K562 (cell line): ENCODE results near the gene WIPF2. TPM values are rescaled to one million over a fixed set of nuclear protein-coding genes. Genes with fewer than 3 reads are reported as not detected.

Experiments used
- ATAC-seq: fragments of 200-7000 bp; cut with Tn5 transposase; 3 replicates; pipeline ENCODE4 v1.9.1; 2020; ENCODE audit warnings: moderate library complexity
- BruUV-seq: library from RNA; stranded (reverse); fragments of 400-500 nt; replicated peaks from 2 replicates; lab custom pipeline; 2021; lab: Mats Ljungman, UMichigan
- CTCF ChIA-PET: fragments of 300-600 bp; formaldehyde crosslinking; extraction: SDS; loops from one replicate; lab custom pipeline; 2021; ENCODE audit warnings: low intra/inter-chr PET ratio; lab: Yijun Ruan, JAX
- POLR2A ChIA-PET: fragments of 300-600, 350-650 bp; sonication (Branson Sonifier 250); formaldehyde crosslinking; extraction: SDS; loops from one replicate; lab custom pipeline; 2021; ENCODE audit warnings: antibody characterized with exemption, inconsistent platforms; lab: Yijun Ruan, JAX
- DNase-seq, 4 experiments: peaks; one replicate each; pipeline versions ENCODE4 v3.0.0 to v3.0.0-alpha.2; 2011 to 2018; ENCODE audit warnings: low spot score in 3 of 4, mixed read lengths in 3 of 4; ENCODE audit errors: extremely low read depth in 1 of 4
- FAIRE-seq: peaks from 2 replicates; lab custom pipeline; 2011; peaks lifted over from hg19 to GRCh38; lab: Jason Lieb, UNC
- H2AFZ ChIP-seq: 2 replicates; pipeline ENCODE4 v1.6.0; 2011; ENCODE audit warnings: low read depth, low read length, control low read depth, inconsistent platforms
- H3K27ac ChIP-seq: fragments of 200-600 bp; 3 replicates; pipeline ENCODE4 v1.8.0; 2011; ENCODE audit warnings: low read depth, mild to moderate bottlenecking, control low read depth, inconsistent platforms, low read length, moderate library complexity, mixed read lengths; ENCODE audit errors: extremely low read depth
- H3K27me3 ChIP-seq, 2 experiments: fragments of 300-600 bp in 1 of 2; 2 replicates in 1 of 2; 3 replicates in 1 of 2; pipeline versions ENCODE4 v1.6.0 to v1.8.0; 2011; ENCODE audit warnings: inconsistent platforms in 2 of 2, low read length in 2 of 2, mild to moderate bottlenecking in 1 of 2, mixed read lengths in 1 of 2, moderate library complexity in 1 of 2; ENCODE audit not compliant: control insufficient read depth in 2 of 2, insufficient read depth in 2 of 2
- H3K36me3 ChIP-seq: fragments of 300-600 bp; 3 replicates; pipeline ENCODE4 v1.8.0; 2011; ENCODE audit warnings: mild to moderate bottlenecking, low read length, inconsistent platforms; ENCODE audit not compliant: control insufficient read depth, insufficient read depth
- H3K4me1 ChIP-seq, 2 experiments: fragments of 200-600 bp in 1 of 2; replicated peaks in 1 of 2; 2 replicates in 1 of 2; 3 replicates in 1 of 2; pipeline versions ENCODE4 v1.5.1 to v1.8.0; 2011; ENCODE audit warnings: inconsistent platforms in 2 of 2, low read length in 2 of 2, mild to moderate bottlenecking in 1 of 2, mixed read lengths in 1 of 2, moderate library complexity in 1 of 2; ENCODE audit not compliant: control insufficient read depth in 2 of 2, insufficient read depth in 2 of 2
- H3K4me2 ChIP-seq: 2 replicates; pipeline ENCODE4 v1.6.1; 2011; ENCODE audit warnings: low read length, control low read depth, inconsistent platforms, mixed read lengths; ENCODE audit not compliant: insufficient read depth
- H3K4me3 ChIP-seq: fragments of 200-600 bp; sonication (generic), shearing (Covaris generic); 2 replicates; pipeline ENCODE4 v1.5.1; 2016; ENCODE audit warnings: control low read depth, inconsistent platforms
- H3K79me2 ChIP-seq: fragments of 200-600 bp; 3 replicates; pipeline ENCODE4 v1.8.0; 2011; ENCODE audit warnings: low read length, inconsistent platforms; ENCODE audit not compliant: control insufficient read depth, insufficient read depth
- H3K9ac ChIP-seq, 2 experiments: 2 replicates each; pipeline versions ENCODE4 v1.6.0 to v1.6.1; 2011; ENCODE audit warnings: low read depth in 2 of 2, low read length in 2 of 2, control low read depth in 1 of 2, inconsistent platforms in 1 of 2, mild to moderate bottlenecking in 1 of 2, mixed read lengths in 1 of 2; ENCODE audit not compliant: insufficient read depth in 1 of 2
- H3K9me1 ChIP-seq: one replicate; pipeline ENCODE4 v1.6.0; 2011; ENCODE audit warnings: inconsistent platforms, mild to moderate bottlenecking, low read length, moderate library complexity; ENCODE audit not compliant: control insufficient read depth, insufficient read depth
- H3K9me3 ChIP-seq: replicated peaks from 2 replicates; pipeline ENCODE4 v1.5.1; 2011; ENCODE audit warnings: low read depth, low read length, inconsistent platforms; ENCODE audit not compliant: control insufficient read depth, insufficient read depth
- H4K20me1 ChIP-seq: replicated peaks from 2 replicates; pipeline ENCODE4 v1.6.1; 2011; ENCODE audit warnings: low read length, inconsistent platforms, mixed read lengths; ENCODE audit not compliant: control insufficient read depth, insufficient read depth
- MBD2 ChIP-seq: sonication (generic); IDR thresholded peaks from 2 replicates; pipeline ENCODE4 v1.6.1; 2016; ENCODE audit warnings: low read depth, borderline replicate concordance
- ZNF24 ChIP-seq: fragments of 450-650 bp; IDR thresholded peaks from 2 replicates; pipeline ENCODE4 v1.6.1; 2016
- WGBS: fragments of 100-300 bp; shearing (Covaris generic); methylation state at CpG from one replicate; pipeline ENCODE4 v1.1.6; 2016; ENCODE audit warnings: low coverage, mixed read lengths; ENCODE audit not compliant: insufficient coverage; ENCODE audit errors: missing lambda C conversion rate; 5-methylcytosine and 5-hydroxymethylcytosine counted together
- in situ Hi-C: fragments of 300-500 bp; cut with MboI; formaldehyde crosslinking; loops from 4 replicates; pipeline ENCODE4 v1.15.0; 2018; ENCODE audit warnings: inconsistent platforms, mixed read lengths
- intact Hi-C: fragments of 100-400 bp; cut with micrococcal nuclease; formaldehyde crosslinking; loops from 2 replicates; pipeline ENCODE4 v1.14.2; 2022
- polyA plus RNA-seq, 8 experiments: library from polyadenylated mRNA; depleted of rRNA in 4 of 8; stranded (reverse) in 5 of 8; unstranded in 3 of 8; fragments of >200 nt; fragmentation: Nextera tagmentation in 2 of 8; fragmentation: Illumina TruSeq in 1 of 8; extraction: Ambion mirVana in 2 of 8; extraction: Trizol in 1 of 8; gene quantifications; 2 replicates each; pipeline versions ENCODE4 v1.2.1 to v1.2.3, GENCODE V29; 2011 to 2014; ENCODE audit warnings: inconsistent platforms in 1 of 8, missing spikeins in 1 of 8
- total RNA-seq, 7 experiments: library from RNA; depleted of rRNA in 6 of 7; stranded (reverse); fragments of >200 nt in 6 of 7; fragmentation: Illumina TruSeq in 2 of 7; extraction: Trizol in 2 of 7; gene quantifications; 2 replicates each; pipeline versions ENCODE4 v1.2.1 to v1.2.3, GENCODE V29; 2011 to 2021; ENCODE audit warnings: low replicate concordance in 1 of 7
- TF ChIP-seq, protein P1 (sequence below): IDR thresholded peaks from 2 replicates; pipeline ENCODE4 v1.6.1; 2011; ENCODE audit not compliant: insufficient read length; ENCODE audit errors: extremely low read depth

WIPF2 gene
- total and polyA plus RNA-seq, 9 of the 15 experiments (the other 6 are each of a cell fraction or from before 2014, with no cell fraction given): 3.6 to 15.0 (median 5.3) TPM

- Histone ChIP-seq H3K79me2 (peaks cover 59% of the 10 kb centered on the region), H3K4me2 (no peak overlapping the region), H2AFZ (no peak overlapping the region), H3K27me3 (no peaks in the 10 kb centered on the region), H3K27ac (no peak overlapping the region), H3K9ac (no peak overlapping the region), H3K4me1 (peaks cover 9 to 53% of the 10 kb centered on the region in 2 experiments), H4K20me1 (peaks cover 7% of the 10 kb centered on the region), H3K9me3 (no peaks in the 10 kb centered on the region), H3K4me3 (no peak overlapping the region), H3K36me3 (peaks cover 24% of the 10 kb centered on the region; the same call in 1 of the 3 replicates), H3K9me1 (no peaks in the 10 kb centered on the region)
- 84% methylated on average over 2 of the region's 2 CpGs for WGBS
- intact Hi-C loops: no loop called here
- FAIRE-seq: no peak
- TF ChIP-seq, protein P1, sequence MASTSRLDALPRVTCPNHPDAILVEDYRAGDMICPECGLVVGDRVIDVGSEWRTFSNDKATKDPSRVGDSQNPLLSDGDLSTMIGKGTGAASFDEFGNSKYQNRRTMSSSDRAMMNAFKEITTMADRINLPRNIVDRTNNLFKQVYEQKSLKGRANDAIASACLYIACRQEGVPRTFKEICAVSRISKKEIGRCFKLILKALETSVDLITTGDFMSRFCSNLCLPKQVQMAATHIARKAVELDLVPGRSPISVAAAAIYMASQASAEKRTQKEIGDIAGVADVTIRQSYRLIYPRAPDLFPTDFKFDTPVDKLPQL: no peak
- TF ChIP-seq ZNF24: no peak
- TF ChIP-seq MBD2: no peak
- ATAC-seq: no peak
- ChIA-PET CTCF (no interaction called here), POLR2A (interaction anchor here (0.6 to 1.6 kb wide), 4 partner anchors 10 to 439 kb away, joined by 3 to 7 read pairs (median 4); no protein-coding TSS in a partner anchor)
- in situ Hi-C loops: no loop called here
- DNase-seq: no peak
- BruUV-seq: no TSS peak
These were observed 109.3 kb downstream of the WIPF2 start for GRCh38 chr17:40328386-40328766.
